HG02642 (cell line): Measurements from ENCODE around the gene ANKH.
"Not testable (repeated sequence)": the region's sequence is repeated elsewhere in the genome, so short reads cannot be mapped to it uniquely, and the experiment has no call there.

Experiments used
- ATAC-seq: cut with Tn5 transposase; IDR thresholded peaks from one replicate; pipeline ENCODE4 v1.9.1; 2021; ENCODE audit warnings: mild to moderate bottlenecking; ENCODE audit not compliant: unreplicated experiment, poor library complexity

ANKH gene

DNA sequence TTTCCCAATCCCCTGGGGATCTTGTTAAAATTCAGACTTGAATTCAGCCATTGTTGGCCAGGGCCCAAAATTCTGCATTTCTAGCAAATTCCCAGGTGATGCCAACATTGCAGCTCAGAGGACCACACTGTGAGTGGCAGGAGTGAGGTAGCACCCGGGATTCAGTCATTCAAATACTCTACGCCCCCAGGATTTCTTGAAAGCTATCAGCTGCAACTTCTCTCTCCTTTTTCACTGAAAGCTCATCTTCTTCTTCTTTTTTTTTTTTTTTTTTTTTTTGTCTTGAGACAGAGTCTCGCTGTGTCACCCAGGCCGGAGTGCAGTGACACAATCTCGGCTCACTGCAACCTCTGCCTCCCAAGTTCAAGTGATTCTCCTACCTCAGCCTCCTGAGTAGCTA, 19.3 kb upstream of the ANKH start:
- ATAC-seq: no peak

- ATAC-seq: no peak
These were observed 12.6 kb upstream of the ANKH start for GRCh38 chr5:14884062-14884612.

- ATAC-seq: no peak
These were observed 11.3 kb upstream of the ANKH start for GRCh38 chr5:14882658-14883580.

- no peak for ATAC-seq
These were observed 10.2 kb upstream of the ANKH start for GRCh38 chr5:14881826-14882225.

DNA sequence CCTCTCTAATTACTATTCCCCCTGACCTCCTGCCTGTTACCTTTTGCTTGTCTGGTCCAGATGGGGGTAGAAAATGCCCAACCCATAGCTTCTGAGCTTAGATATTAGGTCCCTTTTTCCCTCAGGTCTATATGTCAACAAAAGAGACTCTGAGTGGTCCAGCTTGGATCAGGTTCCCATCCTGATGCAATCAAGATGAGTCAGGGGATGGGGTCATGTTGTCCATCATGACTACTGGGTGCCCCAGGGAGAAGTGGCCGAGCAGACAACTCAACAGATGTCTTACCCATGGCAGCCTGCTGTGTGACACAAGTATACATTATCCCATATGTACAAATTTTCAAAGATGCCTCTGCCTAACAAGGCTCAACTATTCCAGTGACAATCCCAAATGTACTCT, 9.1 kb upstream of the ANKH start:
- no peak for ATAC-seq

DNA sequence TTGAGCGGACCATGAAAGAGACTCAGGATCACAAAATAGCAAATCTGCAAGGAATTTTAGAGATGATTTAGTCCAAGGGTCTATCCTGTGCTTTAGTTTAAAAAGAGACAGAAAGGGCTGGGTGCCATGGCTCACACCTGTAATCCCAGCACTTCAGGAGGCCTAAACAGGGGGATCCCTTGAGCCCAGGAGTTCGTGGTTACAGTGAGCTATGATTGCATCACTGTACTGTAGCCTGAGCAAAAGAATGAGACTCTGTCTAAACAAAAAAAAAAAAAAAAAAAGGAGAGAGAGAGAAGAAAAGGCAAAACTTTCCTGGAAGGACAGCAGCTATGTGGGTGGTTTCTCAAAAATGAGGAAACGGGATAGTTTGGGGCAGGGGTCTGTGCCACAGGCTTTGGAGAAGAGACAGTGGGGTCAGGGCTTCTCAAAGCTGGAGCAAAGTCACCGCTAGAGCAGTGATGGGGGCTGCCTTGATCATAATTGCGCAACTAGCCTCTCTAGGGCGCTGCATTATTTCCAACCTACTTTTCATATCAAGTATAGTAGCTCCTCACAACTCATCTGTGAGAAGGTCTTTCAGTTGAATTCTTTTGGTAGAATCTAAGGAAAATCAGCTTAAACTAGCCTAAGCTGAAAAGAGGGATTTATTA, 8.5 kb upstream of the ANKH start:
- ATAC-seq: no peak

DNA sequence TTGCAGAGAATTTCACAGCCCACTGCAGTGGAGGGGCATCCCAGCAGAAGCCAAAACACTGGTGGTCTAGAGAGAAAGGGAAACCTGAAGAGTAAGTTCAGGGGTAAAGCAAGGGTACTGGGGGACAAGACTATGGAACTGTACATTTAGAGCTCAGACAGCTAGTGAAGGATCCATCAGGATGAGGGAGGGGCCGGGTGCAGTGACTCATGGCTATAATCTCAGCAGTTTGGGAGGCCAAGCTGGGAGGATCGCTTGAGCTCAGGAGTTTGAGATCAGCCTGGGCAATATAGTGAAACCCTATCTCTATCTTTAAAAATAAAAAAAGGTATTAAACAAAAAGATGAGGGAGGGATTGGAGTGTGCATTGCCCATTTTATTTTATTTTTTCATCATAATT, 7.8 kb upstream of the ANKH start:
- ATAC-seq: no peak

GRCh38 chr5:14878192-14878591, 6.6 kb upstream of the ANKH start:
- not testable (repeated sequence) for ATAC-seq

DNA sequence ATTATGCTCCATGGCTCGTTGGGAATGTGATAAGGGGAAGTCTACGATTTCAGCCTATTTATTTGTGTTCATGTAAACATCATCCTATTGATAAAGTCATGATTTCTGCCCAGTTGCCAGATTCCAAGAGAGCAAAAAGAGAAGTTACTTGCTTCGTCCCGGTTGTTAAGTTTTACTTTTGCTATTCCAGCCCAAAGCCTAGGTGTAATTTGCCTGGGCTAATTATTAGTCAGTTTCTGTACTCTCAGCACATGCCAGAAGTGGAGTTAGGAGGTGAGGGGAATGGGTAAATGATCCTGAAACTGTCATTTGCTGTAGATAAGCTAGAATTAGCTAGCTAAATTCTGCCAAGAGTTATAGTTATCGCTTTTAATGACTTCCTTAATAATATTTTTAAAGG, 4.5 kb upstream of the ANKH start:
- ATAC-seq: no peak

GRCh38 chr5:14873790-14874189, 2.2 kb upstream of the ANKH start:
- ATAC-seq: no peak

- ATAC-seq: no peak
These were observed 1.5 kb upstream of the ANKH start for GRCh38 chr5:14873093-14873492.

GRCh38 chr5:14872070-14872989, 752 bp upstream of the ANKH start:
- ATAC-seq: peak; percentile 50

DNA sequence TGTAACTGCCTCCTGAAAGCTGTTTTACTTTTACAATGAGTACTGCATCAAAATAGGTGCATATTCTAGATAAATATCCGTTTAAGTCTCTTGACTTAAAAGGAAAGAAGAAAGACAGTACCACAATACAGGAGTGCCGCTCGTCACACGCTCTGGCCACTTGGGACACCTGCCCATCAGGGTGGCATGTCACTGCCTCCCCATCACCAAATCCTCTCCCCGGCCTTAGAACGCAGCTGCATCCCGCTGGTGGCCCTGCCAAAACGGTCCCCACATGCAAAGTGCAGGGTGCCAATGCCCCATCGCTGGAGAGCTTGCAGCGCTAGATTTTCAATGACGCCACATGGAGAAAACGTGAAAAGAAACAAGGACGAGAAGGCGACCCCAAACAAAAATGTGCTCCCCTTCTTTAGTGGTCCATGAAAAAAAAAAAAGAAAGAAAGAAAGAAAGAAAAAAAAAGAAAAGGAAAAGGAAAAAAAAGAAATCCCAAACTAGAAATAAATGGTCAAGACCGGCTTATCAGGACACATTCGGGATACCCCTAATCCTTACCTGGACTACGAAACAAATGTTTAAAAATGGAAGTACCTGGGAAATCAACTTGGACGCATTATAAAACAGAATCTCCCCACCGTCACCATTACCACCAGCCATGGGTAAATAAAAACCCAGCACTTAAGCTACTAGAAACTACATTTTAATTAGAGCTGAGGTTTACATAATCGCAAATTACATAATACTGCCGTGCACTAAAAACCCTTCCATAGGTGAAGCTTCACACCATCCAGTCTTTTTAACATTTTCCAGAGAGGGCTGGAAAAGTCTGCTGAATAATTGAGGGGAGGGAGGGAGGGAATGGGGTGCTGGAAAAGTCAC, 1.0 kb downstream of the ANKH start:
- ATAC-seq: no peak

- no peak for ATAC-seq
These were observed 1.9 kb downstream of the ANKH start for GRCh38 chr5:14869668-14870164.

- no peak for ATAC-seq
These were observed 2.3 kb downstream of the ANKH start for GRCh38 chr5:14869233-14869632.

- ATAC-seq: no peak
These were observed 2.8 kb downstream of the ANKH start for GRCh38 chr5:14868771-14869170.

- ATAC-seq: no peak
These were observed 7.3 kb downstream of the ANKH start for GRCh38 chr5:14864181-14864812.

DNA sequence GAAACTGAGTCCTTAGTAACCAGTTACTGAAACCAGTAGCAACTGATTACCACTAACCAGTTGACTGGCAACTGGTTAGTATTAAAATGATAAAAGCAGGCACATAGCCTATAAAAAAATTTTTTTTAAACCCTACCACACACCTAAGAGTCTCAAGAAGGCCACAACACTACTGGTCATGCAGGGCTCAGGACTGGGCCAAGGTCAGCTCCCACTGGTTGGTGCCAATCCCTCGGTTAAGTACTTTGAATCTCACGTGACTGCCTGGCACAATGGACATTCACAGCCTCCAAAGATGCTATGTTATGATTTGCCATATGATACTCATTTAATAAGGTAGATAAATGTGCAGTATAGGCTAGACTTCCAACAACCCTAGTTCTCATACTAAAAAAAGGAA, 8.5 kb downstream of the ANKH start:
- ATAC-seq: no peak
